Measurements from ENCODE around the gene MPDZ.

The MPDZ gene

GRCh38 chr9:13173553-13173952, 105.9 kb downstream of the MPDZ start:
- H3K4me3 ChIP-seq (ENCODE audit: severe bottlenecking) = no peak overlapping the region
- TF ChIP-seq CTCF (IDR thresholded peaks at IDR 0.05; ENCODE audit: poor library complexity, severe bottlenecking) = no peak
- DNase-seq (ENCODE audit: low spot score) = no peak
- no peak overlapping the region for H3K27ac ChIP-seq (ENCODE audit: poor library complexity, severe bottlenecking)
- no peak for ATAC-seq (ENCODE audit: low read depth)
- H3K36me3 ChIP-seq (ENCODE audit: low read depth) = no peaks in the 10 kb centered on the region; the same call in 1 of the 2 replicates
- no peaks in the 10 kb centered on the region for H3K27me3 ChIP-seq (ENCODE audit: insufficient read depth, poor library complexity, severe bottlenecking)
- H3K9me3 ChIP-seq (ENCODE audit: severe bottlenecking) = no peaks in the 10 kb centered on the region
- no peaks in the 10 kb centered on the region for H3K4me1 ChIP-seq (ENCODE audit: insufficient read depth, poor library complexity, severe bottlenecking)

- no peak overlapping the region for H3K4me3 ChIP-seq (ENCODE audit: severe bottlenecking)
- no peak for TF ChIP-seq CTCF (IDR thresholded peaks at IDR 0.05; ENCODE audit: poor library complexity, severe bottlenecking)
- no peaks in the 10 kb centered on the region for H3K4me1 ChIP-seq (ENCODE audit: insufficient read depth, poor library complexity, severe bottlenecking)
- no peak for ATAC-seq (ENCODE audit: low read depth)
- no peaks in the 10 kb centered on the region for H3K36me3 ChIP-seq (ENCODE audit: low read depth)
- no peak overlapping the region for H3K27ac ChIP-seq (ENCODE audit: poor library complexity, severe bottlenecking)
- H3K27me3 ChIP-seq (ENCODE audit: insufficient read depth, poor library complexity, severe bottlenecking) = no peaks in the 10 kb centered on the region
- H3K9me3 ChIP-seq (ENCODE audit: severe bottlenecking) = no peaks in the 10 kb centered on the region
- no peak for DNase-seq (ENCODE audit: low spot score)
Observed at GRCh38 chr9:13171261-13171660, 108.2 kb downstream of the MPDZ start.

- no peak for TF ChIP-seq CTCF (IDR thresholded peaks at IDR 0.05; ENCODE audit: poor library complexity, severe bottlenecking)
- H3K9me3 ChIP-seq (ENCODE audit: severe bottlenecking) = no peaks in the 10 kb centered on the region
- H3K4me1 ChIP-seq (ENCODE audit: insufficient read depth, poor library complexity, severe bottlenecking) = no peaks in the 10 kb centered on the region
- DNase-seq (ENCODE audit: low spot score) (no peak), ATAC-seq (ENCODE audit: low read depth) (no peak)
- no peaks in the 10 kb centered on the region; the same call in 1 of the 2 replicates for H3K36me3 ChIP-seq (ENCODE audit: low read depth)
- no peak overlapping the region for H3K4me3 ChIP-seq (ENCODE audit: severe bottlenecking)
- H3K27me3 ChIP-seq (ENCODE audit: insufficient read depth, poor library complexity, severe bottlenecking) = no peaks in the 10 kb centered on the region
- no peak overlapping the region for H3K27ac ChIP-seq (ENCODE audit: poor library complexity, severe bottlenecking)
Observed at GRCh38 chr9:13166996-13167395, 112.5 kb downstream of the MPDZ start.

GRCh38 chr9:13165956-13166355, 113.5 kb downstream of the MPDZ start:
- no peak overlapping the region for H3K4me3 ChIP-seq (ENCODE audit: severe bottlenecking)
- no peaks in the 10 kb centered on the region for H3K4me1 ChIP-seq (ENCODE audit: insufficient read depth, poor library complexity, severe bottlenecking)
- no peak for TF ChIP-seq CTCF (IDR thresholded peaks at IDR 0.05; ENCODE audit: poor library complexity, severe bottlenecking)
- no peak for DNase-seq (ENCODE audit: low spot score)
- ATAC-seq (ENCODE audit: low read depth) = no peak
- no peaks in the 10 kb centered on the region; the same call in 1 of the 2 replicates for H3K36me3 ChIP-seq (ENCODE audit: low read depth)
- no peak overlapping the region for H3K27ac ChIP-seq (ENCODE audit: poor library complexity, severe bottlenecking)
- H3K9me3 ChIP-seq (ENCODE audit: severe bottlenecking) = no peaks in the 10 kb centered on the region
- no peaks in the 10 kb centered on the region for H3K27me3 ChIP-seq (ENCODE audit: insufficient read depth, poor library complexity, severe bottlenecking)

GRCh38 chr9:13165236-13165945, 114.1 kb downstream of the MPDZ start:
- H3K36me3 ChIP-seq (ENCODE audit: low read depth) = no peaks in the 10 kb centered on the region; the same call in 1 of the 2 replicates
- H3K4me1 ChIP-seq (ENCODE audit: insufficient read depth, poor library complexity, severe bottlenecking) = no peaks in the 10 kb centered on the region
- no peaks in the 10 kb centered on the region for H3K27me3 ChIP-seq (ENCODE audit: insufficient read depth, poor library complexity, severe bottlenecking)
- no peaks in the 10 kb centered on the region for H3K9me3 ChIP-seq (ENCODE audit: severe bottlenecking)
- no peak overlapping the region for H3K27ac ChIP-seq (ENCODE audit: poor library complexity, severe bottlenecking)
- no peak overlapping the region for H3K4me3 ChIP-seq (ENCODE audit: severe bottlenecking)
- TF ChIP-seq CTCF (IDR thresholded peaks at IDR 0.05; ENCODE audit: poor library complexity, severe bottlenecking) = no peak
- DNase-seq (ENCODE audit: low spot score) = no peak
- no peak for ATAC-seq (ENCODE audit: low read depth)

Data from RWPE2 (cell line).